Loucy (cell line): ENCODE measurements around the gene MAPRE3.

Experiments used
- EZH2phosphoT487 ChIP-seq: fragments of 200-600 bp; IDR thresholded peaks from 2 replicates; pipeline ENCODE4 v1.6.1; 2018; ENCODE audit warnings: antibody characterized with exemption, mild to moderate bottlenecking, moderate library complexity, borderline replicate concordance
- TF ChIP-seq, protein P1 (sequence below): fragments of 200-600 bp; sonication (generic); conservative IDR thresholded peaks from 2 replicates; pipeline ENCODE4 v1.5.1; 2014; ENCODE audit warnings: mild to moderate bottlenecking, antibody characterized with exemption, low read length

DNA sequence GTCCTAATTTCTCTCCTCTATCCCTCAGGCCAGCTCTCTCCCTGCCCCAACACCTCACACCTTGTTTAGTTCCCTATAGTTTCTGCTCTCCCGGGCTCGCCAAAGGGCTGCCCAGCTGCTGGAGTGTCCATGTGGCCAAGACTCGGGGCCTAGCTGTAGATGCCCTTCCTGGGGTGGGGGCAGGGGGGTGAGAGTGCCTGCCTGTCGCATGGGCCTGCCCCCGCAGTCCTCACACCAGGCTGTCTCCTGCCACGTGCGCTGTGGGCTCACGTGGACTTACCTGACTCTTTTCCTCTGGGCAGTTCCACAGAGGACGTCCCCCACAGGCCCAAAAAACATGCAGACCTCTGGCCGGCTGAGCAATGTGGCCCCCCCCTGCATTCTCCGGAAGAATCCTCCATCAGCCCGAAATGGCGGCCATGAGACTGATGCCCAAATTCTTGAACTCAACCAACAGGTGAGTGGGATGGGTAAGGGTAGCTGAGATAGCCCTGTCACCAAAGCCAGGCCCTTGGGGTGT lies 54.9 kb downstream of the MAPRE3 start:
- TF ChIP-seq, protein P1, sequence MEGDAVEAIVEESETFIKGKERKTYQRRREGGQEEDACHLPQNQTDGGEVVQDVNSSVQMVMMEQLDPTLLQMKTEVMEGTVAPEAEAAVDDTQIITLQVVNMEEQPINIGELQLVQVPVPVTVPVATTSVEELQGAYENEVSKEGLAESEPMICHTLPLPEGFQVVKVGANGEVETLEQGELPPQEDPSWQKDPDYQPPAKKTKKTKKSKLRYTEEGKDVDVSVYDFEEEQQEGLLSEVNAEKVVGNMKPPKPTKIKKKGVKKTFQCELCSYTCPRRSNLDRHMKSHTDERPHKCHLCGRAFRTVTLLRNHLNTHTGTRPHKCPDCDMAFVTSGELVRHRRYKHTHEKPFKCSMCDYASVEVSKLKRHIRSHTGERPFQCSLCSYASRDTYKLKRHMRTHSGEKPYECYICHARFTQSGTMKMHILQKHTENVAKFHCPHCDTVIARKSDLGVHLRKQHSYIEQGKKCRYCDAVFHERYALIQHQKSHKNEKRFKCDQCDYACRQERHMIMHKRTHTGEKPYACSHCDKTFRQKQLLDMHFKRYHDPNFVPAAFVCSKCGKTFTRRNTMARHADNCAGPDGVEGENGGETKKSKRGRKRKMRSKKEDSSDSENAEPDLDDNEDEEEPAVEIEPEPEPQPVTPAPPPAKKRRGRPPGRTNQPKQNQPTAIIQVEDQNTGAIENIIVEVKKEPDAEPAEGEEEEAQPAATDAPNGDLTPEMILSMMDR, result no peak
- TF ChIP-seq EZH2phosphoT487, result no peak
